HG03565 (cell line): ENCODE measurements around the gene EPHA2.

Experiments
- ATAC-seq: cut with Tn5 transposase; IDR thresholded peaks from one replicate; pipeline ENCODE4 v1.9.1; 2021; ENCODE audit warnings: mild to moderate bottlenecking, moderate library complexity; ENCODE audit not compliant: unreplicated experiment

The EPHA2 gene

DNA sequence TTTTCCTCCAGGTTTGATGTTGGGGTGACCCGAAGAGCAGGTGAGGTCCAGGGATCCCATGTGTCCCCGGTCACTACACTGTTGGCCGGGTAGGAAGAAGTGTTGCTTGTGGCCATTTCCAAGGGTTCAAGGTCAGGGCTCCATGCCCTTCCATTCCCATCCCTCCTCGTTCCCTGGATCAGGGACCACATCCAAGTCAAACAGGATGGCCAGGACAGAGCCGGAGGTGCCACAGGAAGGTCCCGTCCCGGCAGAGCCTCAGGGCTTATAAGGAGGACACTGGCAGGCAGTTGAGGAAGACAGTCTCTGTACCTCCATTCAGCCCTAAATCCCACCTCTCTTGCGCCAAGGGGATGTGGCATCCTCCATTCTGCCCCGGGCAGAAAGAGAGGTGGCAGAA lies 60.4 kb downstream of the EPHA2 start:
- no peak for ATAC-seq

DNA sequence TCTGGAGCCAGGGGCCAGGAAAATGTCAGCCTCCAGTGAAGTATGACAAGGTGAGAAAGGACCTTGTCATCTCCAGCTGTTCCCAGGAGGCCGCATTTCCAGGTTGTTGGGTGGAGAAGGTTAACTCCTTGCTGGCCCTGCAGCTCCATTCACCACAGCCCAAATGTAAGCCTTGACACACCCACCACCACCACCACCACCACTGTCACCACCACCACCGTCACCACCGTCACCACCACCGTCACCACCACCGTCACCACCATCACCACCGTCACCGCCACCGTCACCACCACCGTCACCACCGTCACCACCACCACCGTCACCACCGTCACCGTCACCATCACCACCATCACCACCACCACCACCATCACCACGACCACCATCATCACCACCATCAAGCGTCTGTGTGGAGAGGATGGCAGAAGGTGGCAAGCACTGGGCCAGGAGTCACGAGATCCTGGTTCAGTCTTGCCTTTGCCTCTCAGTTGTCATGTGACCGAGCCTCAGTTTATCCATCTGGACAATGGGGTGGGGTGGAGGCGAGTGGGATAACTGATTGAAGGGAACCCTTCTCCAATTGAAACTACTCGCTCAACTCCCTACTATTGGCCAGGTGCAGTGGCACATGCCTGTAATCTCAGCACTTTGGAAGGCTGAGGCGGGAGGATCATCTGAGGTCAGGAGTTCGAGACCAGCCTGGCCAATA lies 61.3 kb downstream of the EPHA2 start:
- ATAC-seq = no peak

DNA sequence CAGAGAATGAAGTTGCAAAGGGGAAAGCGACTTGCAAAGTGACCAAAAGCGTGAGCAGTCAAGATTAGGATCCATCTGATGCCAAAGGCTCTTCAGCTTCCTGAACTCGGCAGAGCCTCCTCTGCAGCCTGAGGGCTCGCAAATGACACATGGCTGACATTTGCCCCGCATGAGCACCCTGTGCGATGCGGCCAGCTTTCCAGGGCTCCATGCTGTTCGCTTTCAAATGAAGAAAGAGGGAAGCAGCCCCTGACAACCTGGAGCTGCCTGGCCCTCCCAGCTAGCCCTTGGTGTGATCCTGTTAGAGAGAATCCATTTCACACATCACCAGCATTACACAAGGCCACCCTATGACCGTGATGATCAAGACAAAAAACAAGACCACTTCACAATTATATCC lies 62.3 kb downstream of the EPHA2 start:
- no peak for ATAC-seq

DNA sequence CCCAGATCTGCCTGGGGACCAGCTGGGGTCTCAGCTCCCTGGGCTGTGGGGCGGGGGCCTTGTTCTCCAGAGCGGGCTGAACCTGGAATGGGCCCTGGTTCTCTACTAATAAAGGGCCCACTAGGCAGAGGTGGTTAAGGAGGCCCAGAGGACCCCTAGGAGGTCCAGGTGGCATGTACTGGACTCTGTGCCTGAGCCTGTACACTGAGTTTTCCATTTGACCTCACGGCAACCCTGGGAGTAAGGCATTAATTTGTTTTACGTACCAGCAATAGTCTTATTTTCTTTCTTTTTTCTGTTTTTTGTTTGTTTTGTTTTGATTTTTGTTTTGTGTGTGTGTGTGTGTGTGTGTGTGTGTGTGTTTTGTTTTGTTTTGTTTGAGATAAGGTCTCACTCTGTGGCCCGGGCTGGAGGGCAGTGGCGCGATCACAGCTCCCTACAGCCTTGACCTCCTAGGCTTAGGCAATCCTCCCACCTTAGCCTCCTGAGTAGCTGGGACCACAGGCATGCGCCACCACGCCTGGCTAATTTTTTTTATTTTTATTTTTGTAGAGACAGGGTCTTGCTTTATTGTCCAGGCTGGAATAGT lies 62.9 kb downstream of the EPHA2 start:
- no peak for ATAC-seq

DNA sequence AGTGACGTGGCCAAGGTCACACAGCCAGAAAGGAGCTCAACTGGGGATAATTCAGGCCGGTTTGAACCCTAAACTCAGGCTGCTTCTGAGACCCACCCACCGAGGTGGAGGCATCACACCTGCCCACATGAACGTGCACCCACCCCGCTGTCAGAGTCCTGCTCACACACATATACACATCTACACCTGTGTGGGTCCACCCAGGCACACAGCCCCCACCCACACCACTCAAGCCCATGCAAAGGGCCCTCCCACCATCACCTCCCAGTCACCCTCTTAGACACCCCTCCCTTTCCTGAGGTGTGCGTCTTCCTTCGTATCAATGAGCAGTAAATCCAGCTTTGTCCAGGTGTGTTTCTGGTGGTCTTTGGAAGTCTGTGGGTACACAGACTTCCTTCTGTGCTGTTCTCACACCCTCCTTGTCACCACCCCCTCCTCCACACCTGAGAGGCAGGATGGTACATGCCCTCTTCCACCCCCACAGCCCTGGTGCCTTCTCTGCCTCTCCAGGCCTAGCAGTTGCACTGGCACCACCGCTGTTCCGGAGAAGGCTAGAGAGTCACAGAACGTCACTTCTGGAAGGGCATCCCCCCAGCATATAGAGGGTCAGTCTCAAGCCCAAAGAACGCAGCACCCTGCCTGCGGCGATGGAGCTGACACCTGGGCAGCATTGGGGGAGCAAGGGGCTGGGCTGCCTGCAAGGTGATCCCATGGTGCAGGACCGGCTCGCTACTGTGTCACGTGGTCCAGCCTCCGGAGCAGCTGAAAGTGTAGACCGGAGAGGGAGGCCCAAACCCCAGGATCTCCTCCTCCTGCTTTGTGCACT lies 63.6 kb downstream of the EPHA2 start:
- ATAC-seq = no peak

DNA sequence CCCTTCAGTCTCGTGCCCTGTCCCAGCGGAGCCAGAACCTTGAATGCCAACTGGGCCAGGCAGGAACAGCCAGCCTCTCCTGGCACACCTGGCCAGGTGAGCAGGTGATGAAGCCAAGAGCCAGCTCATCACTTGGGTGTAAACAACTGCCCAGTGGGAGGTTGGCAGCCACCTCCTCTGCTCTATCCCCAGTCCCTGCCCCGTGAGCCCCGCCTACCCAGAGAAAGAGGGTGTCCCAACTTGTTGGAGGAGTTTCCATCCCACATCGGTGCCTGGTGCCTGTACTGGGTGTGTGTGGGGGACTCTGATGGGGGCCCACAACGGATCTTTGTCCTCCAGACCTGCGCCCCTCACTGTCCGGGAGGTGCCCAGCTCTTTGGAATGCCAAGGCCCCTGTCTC lies 64.6 kb downstream of the EPHA2 start:
- ATAC-seq = no peak

DNA sequence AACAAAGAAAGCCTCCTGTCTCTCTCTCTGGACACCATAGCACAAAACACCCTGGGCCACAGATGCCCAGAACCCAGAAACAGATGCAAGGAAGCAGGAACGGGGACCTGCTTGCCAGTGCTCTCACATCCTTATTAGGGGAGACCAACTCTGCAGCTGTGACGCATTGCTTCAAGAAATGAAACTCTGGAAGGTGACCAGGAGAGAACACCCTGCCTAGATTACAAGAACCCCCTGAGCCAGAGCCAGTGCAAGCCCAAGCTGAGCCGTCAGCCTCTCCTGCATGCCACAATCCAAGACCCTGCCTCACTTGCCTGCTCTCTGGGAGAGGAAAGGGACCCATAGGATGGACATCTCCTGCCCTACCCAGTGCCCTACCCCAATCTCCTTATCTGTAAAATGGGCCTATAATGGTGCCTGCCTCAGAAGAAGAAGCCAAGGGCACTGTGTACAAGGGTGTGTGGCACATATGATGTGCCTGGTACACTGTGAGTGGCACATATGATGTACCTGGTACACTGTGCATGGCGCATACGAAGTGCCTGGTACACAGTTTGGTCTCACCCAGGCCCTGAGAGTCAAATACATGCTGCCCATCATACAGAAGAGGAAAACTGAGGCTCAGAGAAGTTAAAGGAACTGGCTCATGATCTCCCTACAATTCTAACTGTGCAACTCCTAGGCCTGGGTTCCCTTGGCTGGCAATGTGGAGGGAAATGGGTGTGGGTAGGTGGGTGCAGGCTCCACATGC lies 65.6 kb downstream of the EPHA2 start:
- no peak for ATAC-seq

DNA sequence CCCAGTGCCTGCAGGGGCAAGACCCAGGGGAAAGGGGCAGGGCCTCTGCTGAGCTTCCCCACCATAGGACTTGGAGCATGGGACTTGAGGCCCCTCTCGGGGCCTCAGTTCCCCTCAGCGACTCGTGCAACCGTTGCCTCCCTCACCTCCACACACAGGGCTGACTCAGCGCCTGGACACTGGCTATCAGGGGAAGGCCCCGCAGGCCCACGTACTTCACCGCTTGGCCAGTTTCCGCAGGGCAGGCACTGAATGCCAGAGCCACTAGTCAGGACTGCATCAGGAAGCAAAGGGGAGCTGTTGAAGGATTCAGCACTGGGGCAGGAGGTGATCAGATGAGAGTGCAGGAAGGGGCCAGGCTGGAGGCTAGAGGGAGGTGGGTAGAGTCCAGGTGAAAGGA lies 66.9 kb downstream of the EPHA2 start:
- no peak for ATAC-seq

DNA sequence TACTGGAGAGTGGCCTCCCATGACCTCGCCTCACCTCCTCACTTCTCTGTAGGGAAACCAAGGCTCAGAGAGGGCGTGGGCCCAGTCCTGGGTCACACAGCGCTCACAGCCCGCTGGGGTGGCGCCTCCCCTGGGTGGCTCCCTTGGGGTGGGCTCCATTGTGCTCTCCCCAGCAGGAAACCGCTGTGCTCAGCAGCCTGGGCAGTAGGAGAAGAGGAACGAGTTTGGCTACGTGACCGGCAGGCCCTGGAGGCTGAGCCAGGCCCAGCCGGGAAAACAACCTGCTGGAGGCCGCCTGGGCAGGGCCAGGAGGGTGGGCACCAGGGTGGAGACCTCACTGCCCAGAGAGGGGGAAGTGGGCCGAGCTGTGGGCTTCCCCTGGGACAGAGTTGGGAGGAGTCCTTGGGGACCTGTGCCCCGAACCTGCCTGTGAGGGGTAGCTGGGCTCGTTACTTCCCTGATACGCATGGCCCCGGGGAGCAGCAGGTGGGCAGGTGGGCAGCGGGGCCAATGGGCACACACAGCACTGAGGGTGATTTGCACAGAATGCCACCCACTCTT lies 67.4 kb downstream of the EPHA2 start:
- no peak for ATAC-seq

DNA sequence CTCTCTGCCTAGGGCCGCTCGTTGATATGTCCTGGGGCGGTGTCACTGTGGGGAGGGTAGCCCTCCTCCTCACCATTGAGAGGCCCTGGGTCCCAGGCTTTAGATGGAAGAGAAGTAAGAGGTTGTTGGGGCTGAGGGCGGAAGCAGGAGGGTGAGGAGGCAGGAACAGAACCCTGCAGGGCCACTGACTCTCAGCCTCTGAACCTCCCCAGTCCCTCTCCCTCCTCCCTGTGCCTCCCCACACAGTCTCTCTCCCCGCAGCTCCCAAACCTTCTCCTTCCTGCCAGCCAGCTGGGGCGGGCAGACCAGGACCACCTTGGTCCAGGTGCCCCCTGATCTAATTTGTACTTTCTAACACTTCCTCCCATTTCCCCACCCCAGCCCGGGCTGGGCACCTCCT lies 68.1 kb downstream of the EPHA2 start:
- no peak for ATAC-seq

DNA sequence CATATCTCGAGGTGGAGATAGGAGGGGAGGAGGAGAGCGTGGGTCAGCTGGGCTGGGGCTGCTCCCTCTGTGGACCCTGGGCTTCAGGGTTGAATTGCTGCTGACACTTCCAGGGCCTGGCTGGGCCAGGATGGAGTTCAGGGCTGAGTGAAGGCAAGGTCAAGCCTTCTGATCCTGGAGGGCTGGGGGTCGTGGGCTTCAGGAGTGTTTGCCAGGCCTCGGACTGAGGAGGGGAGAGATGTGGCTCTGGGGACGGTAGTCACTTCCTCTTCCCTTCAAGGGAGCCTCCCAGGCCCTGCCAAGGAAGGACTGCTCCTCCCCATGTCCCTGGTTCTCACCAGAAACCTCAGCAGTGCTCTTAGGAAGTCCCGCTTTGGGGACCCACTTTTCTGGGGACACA lies 70.3 kb downstream of the EPHA2 start:
- ATAC-seq = no peak

DNA sequence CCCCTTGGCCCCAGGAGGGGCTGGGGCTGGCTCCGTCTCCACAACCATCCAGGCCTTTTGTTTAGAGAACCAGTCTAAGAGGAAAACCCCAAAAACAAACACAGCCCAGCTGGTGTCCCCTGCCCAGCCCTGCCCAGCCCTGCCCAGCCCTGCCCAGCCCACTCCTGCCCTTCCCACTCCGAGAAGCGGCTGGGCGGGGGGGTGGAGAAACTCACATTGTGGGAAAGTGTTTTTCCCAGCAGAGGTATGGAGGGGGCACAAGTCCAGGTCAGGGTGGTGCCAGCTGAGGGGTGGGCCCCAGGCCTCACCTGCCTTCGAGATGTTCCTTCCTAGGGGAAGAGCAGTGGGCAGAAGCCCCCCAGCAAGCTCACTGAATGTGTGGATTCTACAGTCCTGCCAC lies 72.4 kb downstream of the EPHA2 start:
- ATAC-seq = no peak

DNA sequence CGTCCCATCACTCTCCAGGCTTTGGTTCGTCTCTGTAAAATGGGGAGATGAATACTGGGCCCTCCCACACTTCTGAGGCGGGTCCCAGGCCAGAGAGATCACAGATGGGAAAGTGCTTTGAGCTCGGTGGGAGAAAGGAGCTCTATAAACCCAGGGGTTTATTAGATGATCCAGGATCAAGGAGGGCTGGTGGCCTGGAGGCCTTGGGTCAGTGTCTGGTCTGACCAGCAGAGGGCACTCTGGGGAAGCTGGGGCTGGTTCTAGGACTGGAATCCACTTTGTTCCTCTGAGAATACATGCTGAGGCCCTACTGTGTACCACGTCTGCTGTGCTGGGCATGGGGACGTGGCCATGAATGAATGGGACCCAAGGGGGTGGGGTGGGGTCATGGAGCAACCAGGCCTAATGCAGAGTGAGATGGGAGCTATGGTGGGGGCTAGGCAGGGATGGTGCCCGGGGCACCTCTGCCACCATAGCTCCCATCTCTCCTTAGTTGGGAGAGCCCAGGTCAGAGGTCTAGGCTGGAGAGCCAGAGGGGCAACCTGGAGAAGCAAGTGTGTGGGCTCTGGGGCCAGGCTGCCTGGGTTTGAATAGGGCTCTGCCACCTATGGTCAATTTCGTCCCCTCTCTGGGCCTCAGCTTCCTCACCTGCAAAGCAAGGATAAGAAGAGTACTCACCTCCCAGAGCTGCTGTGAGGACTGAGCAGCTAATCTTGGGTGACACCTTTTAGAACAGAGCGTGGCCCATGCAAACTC lies 73.4 kb downstream of the EPHA2 start:
- no peak for ATAC-seq

DNA sequence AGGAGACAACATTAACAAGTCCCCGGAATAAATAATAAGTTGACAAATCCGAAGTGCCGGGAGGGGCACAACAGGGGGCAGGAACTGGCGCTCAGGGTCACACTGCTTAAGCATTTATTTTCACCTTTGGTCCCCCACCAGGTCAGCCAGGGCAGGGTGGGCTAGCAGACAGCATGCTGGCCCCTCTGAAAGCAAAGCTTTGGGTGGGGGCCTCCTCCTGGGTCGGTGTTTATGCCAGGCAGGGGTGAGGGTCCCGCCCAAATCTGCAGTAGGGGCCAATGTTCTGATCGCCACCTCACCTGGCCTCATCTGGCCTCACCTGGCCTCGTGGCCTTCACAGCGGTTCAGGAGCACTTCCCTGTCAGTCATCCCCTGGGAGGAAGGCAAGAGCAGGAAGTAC lies 74.2 kb downstream of the EPHA2 start:
- ATAC-seq = no peak

DNA sequence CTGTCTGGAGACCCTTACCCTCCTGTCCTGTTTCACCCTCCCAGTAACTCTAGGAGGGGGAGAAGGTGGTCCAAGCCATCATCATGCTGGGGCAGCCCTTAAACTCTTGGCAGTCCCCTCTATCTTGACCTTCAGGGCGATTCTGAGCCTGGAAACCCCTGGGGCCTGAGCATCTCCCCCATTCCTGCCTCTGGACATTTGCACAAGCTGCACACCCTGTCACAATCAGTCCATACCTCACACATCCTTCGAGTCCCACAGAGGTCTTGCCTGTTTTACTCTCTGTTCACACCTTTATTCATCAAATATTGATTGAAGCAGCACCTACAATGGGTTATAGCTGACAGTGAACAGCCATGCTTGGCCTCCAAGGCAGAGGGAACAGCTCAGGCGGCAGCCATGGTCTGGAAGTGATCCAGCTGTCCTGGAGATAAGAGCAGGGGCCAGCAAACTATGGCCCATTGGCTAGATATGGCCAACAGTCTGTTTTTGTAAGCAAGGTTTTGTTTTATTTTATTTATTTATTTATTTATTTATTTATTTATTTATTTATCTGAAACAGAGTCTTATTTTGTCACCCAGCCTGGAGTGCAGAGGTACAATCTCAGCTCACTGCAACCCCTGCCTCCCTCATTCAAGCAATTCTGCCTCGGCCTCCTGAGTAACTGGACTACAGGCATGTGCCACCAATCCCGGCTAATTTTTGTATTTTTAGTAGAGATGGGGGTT lies 75.3 kb downstream of the EPHA2 start:
- ATAC-seq = no peak

DNA sequence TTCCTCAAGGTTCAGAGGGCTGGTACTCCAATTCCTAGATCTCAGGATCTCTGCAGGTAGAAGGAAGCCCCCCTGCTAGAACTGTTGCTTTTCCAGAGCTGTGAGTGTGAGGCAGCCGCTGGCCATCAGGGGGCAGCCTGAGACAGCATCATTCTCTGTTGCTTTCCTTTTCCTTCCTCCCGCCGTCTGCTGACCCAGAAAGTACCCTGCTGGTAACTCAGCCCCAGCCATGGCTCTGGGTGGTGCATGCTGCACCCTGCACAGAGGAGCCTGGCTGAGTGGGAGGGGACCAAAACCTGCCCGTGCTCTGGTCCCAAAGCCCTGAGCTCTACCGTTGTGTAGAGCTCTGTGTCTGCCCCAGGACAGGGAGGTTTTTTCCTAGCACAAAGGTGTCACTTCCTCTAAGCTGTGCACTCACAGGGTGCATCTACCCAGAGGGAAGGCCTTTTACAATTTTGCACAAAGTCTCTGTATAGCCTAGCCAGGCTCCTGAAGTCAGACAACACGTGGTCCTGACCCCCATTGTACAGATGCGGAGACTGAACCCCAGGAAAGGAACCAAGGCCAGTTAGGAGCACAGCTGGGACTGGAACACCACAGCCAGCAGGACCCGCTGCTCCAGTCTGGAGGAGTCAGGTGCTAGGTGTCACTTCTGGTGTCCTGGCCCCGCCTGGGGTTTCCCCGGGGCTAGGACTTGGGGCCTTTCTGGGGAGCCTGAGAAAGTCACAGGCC lies 76.8 kb downstream of the EPHA2 start:
- no peak for ATAC-seq

DNA sequence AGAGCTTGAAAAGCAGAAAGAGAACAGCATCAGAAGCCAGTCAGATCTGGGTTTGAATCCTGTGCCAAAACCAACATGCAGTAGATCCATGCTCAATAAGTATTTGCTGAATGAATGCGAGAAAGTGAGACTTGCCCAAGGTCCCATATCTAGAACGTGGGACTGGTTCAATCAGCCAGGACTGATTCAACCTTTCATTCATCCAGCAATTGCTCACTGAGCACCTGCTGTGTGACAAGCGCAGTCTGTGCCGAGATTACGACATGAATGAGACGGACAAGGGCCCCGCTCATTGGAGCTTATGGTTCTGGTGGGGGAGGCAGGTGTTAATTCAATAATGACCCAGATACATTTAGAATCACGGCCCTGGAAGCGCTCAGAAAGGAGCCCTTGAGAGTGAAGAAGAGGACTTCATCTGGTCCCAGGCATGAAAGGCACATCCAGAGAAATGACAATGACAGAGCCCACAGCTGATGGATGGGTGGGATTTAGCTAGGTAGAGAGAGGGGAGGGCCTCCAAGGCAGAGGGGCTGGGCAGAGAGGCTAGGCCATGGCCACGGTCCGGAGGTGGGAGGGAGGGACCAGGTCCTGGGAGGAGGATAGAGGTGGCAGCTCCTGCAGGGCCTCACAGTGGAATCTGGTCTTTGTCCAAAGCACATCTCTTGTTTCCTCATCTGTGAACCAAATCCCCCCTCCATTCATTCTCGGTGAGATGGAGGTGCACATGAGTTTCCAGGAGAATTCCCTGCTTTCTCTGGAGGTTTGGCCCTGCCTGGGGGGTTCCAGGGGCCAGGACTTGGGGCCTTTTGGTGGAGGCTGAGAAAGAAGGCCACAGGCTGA lies 78.2 kb downstream of the EPHA2 start:
- ATAC-seq = no peak

DNA sequence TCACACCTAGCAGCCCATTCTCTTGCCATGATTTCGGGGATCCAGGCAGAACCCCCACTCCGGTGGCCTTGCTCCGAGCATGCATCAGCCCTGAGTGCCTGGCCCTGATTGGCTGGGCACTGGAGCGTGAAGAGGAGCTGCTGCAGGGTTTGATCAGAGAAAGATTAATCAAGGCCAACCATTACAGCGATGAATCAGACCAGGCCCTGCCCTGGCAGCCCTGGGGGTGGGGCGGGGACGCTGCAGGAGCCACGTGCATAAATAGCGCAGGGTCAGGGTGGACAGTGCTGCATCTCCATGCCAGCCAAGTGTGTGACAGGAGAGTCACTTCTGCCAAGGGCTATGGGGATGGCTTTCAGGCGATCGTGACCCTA lies 79.0 kb downstream of the EPHA2 start:
- no peak for ATAC-seq
